ENCODE data around the gene PACS2. TPM values are rescaled to one million over a fixed set of nuclear protein-coding genes. Genes with fewer than 3 reads are reported as not detected.
A peak's percentile ranks its signal among the peaks of the same experiment; 100 is the strongest.

PACS2 gene
- polyA plus RNA-seq, 1 of the 3 experiments (the other 2 are of a cell fraction), result 42.7 TPM

DNA sequence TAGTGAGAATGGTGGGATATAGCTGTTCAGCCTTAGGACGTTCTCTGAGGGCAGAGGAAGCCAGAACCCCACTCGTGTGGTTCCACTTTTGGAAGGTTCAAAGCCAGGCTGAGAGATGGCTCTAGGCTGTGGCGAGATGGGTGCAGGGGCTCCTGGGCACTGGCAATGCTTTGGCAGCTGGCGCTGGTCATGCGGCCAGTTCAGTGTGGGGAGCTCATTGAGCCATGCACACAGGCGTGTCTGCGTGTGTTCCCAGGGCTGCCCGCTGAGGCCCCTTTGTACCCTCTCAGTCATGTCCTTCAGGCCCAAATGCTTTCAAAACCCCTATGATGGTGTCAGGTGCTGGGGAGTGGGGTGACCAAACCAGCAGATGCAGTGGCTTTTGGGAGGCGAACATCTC is 85.5 kb downstream of the PACS2 start:
- Histone ChIP-seq H4K20me1 (ENCODE audit: insufficient read depth) (no peaks in the 10 kb centered on the region), H3K4me2 (peak overlapping the region; percentile 99; the same call in 1 of the 2 replicates), H3K4me1 (ENCODE audit: control insufficient read depth in 1 of 2, insufficient read depth in 2 of 2, low read depth in 1 of 2, low read length in 1 of 2) (peaks cover 0 to 19% of the 10 kb centered on the region in 2 experiments; a peak in 1 of 4 replicates), H3K36me3 (replicated peaks in 1 of 2; ENCODE audit: control insufficient read depth in 1 of 2, insufficient read depth in 2 of 2, low read length in 1 of 2) (peaks cover 7 to 10% of the 10 kb centered on the region in 2 experiments), H3K9me2 (no peaks in the 10 kb centered on the region), H3K4me3 (ENCODE audit: low read depth in 2 of 2, low read length in 1 of 2) (peak overlapping the region in 1 of 2 experiments; percentile 60; a peak in 2 of 4 replicates), H3K9me3 (peaks cover 3% of the 10 kb centered on the region; the same call in 1 of the 2 replicates), H3F3A (replicated peaks; ENCODE audit: insufficient read depth) (no peaks in the 10 kb centered on the region), H3K9ac (no peak overlapping the region), H2AFZ (ENCODE audit: low read depth) (no peak overlapping the region), H3K79me2 (ENCODE audit: insufficient read depth) (peaks cover 14% of the 10 kb centered on the region; the same call in 1 of the 2 replicates), H3K27ac (ENCODE audit: low read depth in 2 of 2, low read length in 1 of 2) (no peak overlapping the region), H3K27me3 (ENCODE audit: insufficient read depth) (no peaks in the 10 kb centered on the region)
- WGBS (ENCODE audit: low lambda C conversion rate), result 93% methylated on average over 7 of the region's 9 CpGs
- ChIA-PET CTCF (interaction anchor here (1.1 kb wide), 2 partner anchors 15 to 128 kb away, joined by 3 to 4 read pairs; no protein-coding TSS in a partner anchor), POLR2A (interaction anchor here (2.5 kb wide), 1 partner anchor 11 kb away, joined by 8 read pairs; no protein-coding TSS in a partner anchor)
- TF ChIP-seq, protein P1, sequence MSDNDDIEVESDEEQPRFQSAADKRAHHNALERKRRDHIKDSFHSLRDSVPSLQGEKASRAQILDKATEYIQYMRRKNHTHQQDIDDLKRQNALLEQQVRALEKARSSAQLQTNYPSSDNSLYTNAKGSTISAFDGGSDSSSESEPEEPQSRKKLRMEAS (IDR thresholded peaks at IDR 0.05; ENCODE audit: low read depth), result no peak
- no peak for TF ChIP-seq NFIC (IDR thresholded peaks at IDR 0.05; ENCODE audit: borderline replicate concordance)
- no peak for TF ChIP-seq TCF12 (IDR thresholded peaks at IDR 0.05)
- TF ChIP-seq MXI1 (IDR thresholded peaks at IDR 0.05; ENCODE audit: low read depth, low read length), result no peak
- TF ChIP-seq MEF2A (IDR thresholded peaks at IDR 0.05; ENCODE audit: borderline replicate concordance, low read depth), result no peak
- no peak for TF ChIP-seq TEAD4 (IDR thresholded peaks at IDR 0.05; ENCODE audit: borderline replicate concordance, insufficient read depth)
- no peak for TF ChIP-seq GABPA (IDR thresholded peaks at IDR 0.05; ENCODE audit: low read depth)
- TF ChIP-seq, protein P2, sequence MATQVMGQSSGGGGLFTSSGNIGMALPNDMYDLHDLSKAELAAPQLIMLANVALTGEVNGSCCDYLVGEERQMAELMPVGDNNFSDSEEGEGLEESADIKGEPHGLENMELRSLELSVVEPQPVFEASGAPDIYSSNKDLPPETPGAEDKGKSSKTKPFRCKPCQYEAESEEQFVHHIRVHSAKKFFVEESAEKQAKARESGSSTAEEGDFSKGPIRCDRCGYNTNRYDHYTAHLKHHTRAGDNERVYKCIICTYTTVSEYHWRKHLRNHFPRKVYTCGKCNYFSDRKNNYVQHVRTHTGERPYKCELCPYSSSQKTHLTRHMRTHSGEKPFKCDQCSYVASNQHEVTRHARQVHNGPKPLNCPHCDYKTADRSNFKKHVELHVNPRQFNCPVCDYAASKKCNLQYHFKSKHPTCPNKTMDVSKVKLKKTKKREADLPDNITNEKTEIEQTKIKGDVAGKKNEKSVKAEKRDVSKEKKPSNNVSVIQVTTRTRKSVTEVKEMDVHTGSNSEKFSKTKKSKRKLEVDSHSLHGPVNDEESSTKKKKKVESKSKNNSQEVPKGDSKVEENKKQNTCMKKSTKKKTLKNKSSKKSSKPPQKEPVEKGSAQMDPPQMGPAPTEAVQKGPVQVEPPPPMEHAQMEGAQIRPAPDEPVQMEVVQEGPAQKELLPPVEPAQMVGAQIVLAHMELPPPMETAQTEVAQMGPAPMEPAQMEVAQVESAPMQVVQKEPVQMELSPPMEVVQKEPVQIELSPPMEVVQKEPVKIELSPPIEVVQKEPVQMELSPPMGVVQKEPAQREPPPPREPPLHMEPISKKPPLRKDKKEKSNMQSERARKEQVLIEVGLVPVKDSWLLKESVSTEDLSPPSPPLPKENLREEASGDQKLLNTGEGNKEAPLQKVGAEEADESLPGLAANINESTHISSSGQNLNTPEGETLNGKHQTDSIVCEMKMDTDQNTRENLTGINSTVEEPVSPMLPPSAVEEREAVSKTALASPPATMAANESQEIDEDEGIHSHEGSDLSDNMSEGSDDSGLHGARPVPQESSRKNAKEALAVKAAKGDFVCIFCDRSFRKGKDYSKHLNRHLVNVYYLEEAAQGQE (IDR thresholded peaks at IDR 0.05; ENCODE audit: low read depth, low read length), result no peak
- no peak for TF ChIP-seq RFX5 (IDR thresholded peaks at IDR 0.05; ENCODE audit: low read length)
- no peak for DNase-seq

DNA sequence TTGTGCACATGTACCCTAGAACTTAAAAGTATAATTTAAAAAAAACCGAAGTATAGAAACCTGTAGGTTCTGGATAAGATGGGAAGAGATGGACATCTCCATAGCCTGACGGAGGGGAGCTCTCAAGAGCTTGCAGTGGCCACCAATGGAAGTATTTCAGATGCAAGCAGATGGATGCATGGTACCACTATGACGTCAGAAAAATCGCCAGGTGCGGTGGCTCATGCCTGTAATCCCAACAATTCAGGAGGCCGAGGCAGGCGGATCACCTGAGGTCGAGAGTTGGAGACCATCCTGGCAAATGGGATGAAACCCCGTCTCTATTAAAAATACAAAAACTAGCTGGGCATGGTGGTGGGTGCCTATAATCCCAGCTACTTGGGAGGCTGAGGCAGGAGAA is 87.2 kb downstream of the PACS2 start:
- H3K9me2 ChIP-seq, result no peaks in the 10 kb centered on the region
- no peak overlapping the region for H2AFZ ChIP-seq (ENCODE audit: low read depth)
- no peaks in the 10 kb centered on the region for H3F3A ChIP-seq (replicated peaks; ENCODE audit: insufficient read depth)
- H3K4me2 ChIP-seq, result no peak overlapping the region
- H4K20me1 ChIP-seq (ENCODE audit: insufficient read depth), result no peaks in the 10 kb centered on the region
- CTCF ChIA-PET, result no interaction called here
- no peak for DNase-seq
- H3K4me1 ChIP-seq (ENCODE audit: control insufficient read depth in 1 of 2, insufficient read depth in 2 of 2, low read depth in 1 of 2, low read length in 1 of 2), result peaks cover 0 to 19% of the 10 kb centered on the region in 2 experiments; a peak in 1 of 4 replicates
- peaks cover 3% of the 10 kb centered on the region; the same call in 1 of the 2 replicates for H3K9me3 ChIP-seq
- no peak overlapping the region for H3K4me3 ChIP-seq (ENCODE audit: low read depth in 2 of 2, low read length in 1 of 2)
- 98% methylated on average over 9 of the region's 9 CpGs for WGBS (ENCODE audit: low lambda C conversion rate)
- POLR2A ChIA-PET, result no interaction called here
- peaks cover 7 to 10% of the 10 kb centered on the region in 2 experiments for H3K36me3 ChIP-seq (replicated peaks in 1 of 2; ENCODE audit: control insufficient read depth in 1 of 2, insufficient read depth in 2 of 2, low read length in 1 of 2)
- no peaks in the 10 kb centered on the region for H3K27me3 ChIP-seq (ENCODE audit: insufficient read depth)
- H3K9ac ChIP-seq, result no peak overlapping the region
- peaks cover 14% of the 10 kb centered on the region; the same call in 1 of the 2 replicates for H3K79me2 ChIP-seq (ENCODE audit: insufficient read depth)
- H3K27ac ChIP-seq (ENCODE audit: low read depth in 2 of 2, low read length in 1 of 2), result no peak overlapping the region
- TF ChIP-seq EZH2phosphoT487 (IDR thresholded peaks at IDR 0.05; ENCODE audit: borderline replicate concordance, low read depth) (no peak), TEAD4 (IDR thresholded peaks at IDR 0.05; ENCODE audit: borderline replicate concordance, insufficient read depth) (no peak), ELF1 (IDR thresholded peaks at IDR 0.05) (no peak), POLR2AphosphoS5 (IDR thresholded peaks at IDR 0.05; ENCODE audit: low read depth, low read length) (no peak), GABPA (IDR thresholded peaks at IDR 0.05; ENCODE audit: low read depth) (no peak), CHD2 (IDR thresholded peaks at IDR 0.05; ENCODE audit: low read length, partially characterized antibody) (no peak), JUND (IDR thresholded peaks at IDR 0.05) (no peak), FOXM1 (IDR thresholded peaks at IDR 0.05; ENCODE audit: low read depth) (no peak)
- TF ChIP-seq, protein P3, sequence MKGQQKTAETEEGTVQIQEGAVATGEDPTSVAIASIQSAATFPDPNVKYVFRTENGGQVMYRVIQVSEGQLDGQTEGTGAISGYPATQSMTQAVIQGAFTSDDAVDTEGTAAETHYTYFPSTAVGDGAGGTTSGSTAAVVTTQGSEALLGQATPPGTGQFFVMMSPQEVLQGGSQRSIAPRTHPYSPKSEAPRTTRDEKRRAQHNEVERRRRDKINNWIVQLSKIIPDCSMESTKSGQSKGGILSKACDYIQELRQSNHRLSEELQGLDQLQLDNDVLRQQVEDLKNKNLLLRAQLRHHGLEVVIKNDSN (IDR thresholded peaks at IDR 0.05; ENCODE audit: borderline replicate concordance, low read depth), result no peak
- TF ChIP-seq, protein P4, sequence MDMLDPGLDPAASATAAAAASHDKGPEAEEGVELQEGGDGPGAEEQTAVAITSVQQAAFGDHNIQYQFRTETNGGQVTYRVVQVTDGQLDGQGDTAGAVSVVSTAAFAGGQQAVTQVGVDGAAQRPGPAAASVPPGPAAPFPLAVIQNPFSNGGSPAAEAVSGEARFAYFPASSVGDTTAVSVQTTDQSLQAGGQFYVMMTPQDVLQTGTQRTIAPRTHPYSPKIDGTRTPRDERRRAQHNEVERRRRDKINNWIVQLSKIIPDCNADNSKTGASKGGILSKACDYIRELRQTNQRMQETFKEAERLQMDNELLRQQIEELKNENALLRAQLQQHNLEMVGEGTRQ (IDR thresholded peaks at IDR 0.05; ENCODE audit: borderline replicate concordance, low read depth, low read length), result no peak
- TF ChIP-seq, protein P5, sequence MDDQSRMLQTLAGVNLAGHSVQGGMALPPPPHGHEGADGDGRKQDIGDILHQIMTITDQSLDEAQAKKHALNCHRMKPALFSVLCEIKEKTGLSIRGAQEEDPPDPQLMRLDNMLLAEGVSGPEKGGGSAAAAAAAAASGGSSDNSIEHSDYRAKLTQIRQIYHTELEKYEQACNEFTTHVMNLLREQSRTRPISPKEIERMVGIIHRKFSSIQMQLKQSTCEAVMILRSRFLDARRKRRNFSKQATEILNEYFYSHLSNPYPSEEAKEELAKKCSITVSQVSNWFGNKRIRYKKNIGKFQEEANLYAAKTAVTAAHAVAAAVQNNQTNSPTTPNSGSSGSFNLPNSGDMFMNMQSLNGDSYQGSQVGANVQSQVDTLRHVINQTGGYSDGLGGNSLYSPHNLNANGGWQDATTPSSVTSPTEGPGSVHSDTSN (IDR thresholded peaks at IDR 0.05), result no peak
- TF ChIP-seq, protein P1 (IDR thresholded peaks at IDR 0.05; ENCODE audit: low read depth), result no peak
- TF ChIP-seq, protein P6, sequence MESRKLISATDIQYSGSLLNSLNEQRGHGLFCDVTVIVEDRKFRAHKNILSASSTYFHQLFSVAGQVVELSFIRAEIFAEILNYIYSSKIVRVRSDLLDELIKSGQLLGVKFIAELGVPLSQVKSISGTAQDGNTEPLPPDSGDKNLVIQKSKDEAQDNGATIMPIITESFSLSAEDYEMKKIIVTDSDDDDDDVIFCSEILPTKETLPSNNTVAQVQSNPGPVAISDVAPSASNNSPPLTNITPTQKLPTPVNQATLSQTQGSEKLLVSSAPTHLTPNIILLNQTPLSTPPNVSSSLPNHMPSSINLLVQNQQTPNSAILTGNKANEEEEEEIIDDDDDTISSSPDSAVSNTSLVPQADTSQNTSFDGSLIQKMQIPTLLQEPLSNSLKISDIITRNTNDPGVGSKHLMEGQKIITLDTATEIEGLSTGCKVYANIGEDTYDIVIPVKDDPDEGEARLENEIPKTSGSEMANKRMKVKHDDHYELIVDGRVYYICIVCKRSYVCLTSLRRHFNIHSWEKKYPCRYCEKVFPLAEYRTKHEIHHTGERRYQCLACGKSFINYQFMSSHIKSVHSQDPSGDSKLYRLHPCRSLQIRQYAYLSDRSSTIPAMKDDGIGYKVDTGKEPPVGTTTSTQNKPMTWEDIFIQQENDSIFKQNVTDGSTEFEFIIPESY (IDR thresholded peaks at IDR 0.05; ENCODE audit: borderline replicate concordance, low read depth), result no peak

Measured in SK-N-SH (cell line).